Measurements from ENCODE around the gene ZDHHC8.

The ZDHHC8 gene

GRCh38 chr22:20132686-20133246 lies 1.2 kb downstream of the ZDHHC8 start:
- TF ChIP-seq, protein P1, sequence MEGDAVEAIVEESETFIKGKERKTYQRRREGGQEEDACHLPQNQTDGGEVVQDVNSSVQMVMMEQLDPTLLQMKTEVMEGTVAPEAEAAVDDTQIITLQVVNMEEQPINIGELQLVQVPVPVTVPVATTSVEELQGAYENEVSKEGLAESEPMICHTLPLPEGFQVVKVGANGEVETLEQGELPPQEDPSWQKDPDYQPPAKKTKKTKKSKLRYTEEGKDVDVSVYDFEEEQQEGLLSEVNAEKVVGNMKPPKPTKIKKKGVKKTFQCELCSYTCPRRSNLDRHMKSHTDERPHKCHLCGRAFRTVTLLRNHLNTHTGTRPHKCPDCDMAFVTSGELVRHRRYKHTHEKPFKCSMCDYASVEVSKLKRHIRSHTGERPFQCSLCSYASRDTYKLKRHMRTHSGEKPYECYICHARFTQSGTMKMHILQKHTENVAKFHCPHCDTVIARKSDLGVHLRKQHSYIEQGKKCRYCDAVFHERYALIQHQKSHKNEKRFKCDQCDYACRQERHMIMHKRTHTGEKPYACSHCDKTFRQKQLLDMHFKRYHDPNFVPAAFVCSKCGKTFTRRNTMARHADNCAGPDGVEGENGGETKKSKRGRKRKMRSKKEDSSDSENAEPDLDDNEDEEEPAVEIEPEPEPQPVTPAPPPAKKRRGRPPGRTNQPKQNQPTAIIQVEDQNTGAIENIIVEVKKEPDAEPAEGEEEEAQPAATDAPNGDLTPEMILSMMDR (IDR thresholded peaks at IDR 0.05), result no peak

- TF ChIP-seq, protein P1 (IDR thresholded peaks at IDR 0.05), result no peak
These were observed 2.4 kb downstream of the ZDHHC8 start for GRCh38 chr22:20133930-20134549.

GRCh38 chr22:20135265-20135664 lies 3.7 kb downstream of the ZDHHC8 start:
- TF ChIP-seq, protein P1 (IDR thresholded peaks at IDR 0.05), result no peak

DNA sequence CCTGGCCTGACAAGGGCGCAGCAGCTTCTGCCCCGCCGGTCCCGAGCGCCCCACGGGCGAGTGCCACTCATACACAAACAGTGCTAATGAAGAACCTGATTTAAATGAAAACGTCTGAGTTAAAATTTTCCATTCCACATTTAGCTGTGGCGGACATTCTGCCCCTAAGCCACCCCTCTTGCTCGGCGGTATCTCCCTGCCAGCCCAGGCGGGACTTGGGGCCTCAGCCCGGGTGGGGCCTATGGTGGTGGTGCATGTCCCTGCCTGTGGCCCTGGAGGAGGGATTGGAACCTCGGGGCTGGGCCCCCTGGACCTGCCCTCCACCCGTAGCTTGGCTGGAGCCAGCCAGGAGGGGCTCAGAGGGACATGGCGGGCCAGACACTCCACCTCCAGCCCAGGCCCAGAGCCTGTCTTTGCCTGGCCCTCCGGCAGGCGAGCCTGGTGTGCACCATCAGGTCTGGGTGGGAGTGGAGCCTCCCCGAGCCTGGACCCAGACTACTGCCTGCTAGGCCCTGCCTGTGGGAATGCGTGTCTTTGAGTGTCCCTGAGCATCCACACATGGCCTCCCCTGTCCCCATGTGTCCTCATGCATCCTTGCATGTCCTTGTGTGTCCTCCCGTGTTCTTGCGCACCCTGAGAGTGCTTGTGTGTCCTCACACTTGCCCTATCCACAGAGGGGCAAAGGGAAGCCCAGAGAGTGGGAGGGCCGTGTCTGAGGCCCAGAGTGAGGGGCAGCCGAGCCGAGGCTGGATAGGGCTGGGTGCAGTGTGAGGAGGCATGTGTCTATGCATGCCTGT lies 4.4 kb downstream of the ZDHHC8 start:
- TF ChIP-seq, protein P1 (IDR thresholded peaks at IDR 0.05), result no peak

- TF ChIP-seq, protein P1 (IDR thresholded peaks at IDR 0.05), result no peak
These were observed 4.9 kb downstream of the ZDHHC8 start for GRCh38 chr22:20136603-20136873.

DNA sequence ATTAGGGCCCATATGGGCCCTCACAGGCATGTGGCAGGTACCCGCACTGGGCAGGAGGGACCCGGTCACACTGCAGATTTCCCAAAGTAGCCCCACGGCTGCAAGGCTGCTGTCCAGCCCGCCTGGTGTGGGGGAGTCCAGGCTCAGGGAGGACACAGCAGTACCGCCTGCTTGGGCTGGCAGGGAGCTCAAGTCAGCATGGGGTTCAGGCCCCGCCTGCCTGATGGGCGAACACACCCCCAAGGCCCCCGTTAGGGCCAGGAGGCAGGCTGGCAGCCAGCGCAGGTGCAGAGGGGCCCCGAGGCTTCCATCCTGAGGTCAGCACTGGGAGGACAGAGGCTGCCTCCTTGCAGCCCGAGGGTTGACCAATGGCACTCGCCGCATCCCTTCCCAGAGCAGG lies 5.5 kb downstream of the ZDHHC8 start:
- TF ChIP-seq, protein P1 (IDR thresholded peaks at IDR 0.05), result no peak

- TF ChIP-seq, protein P1 (IDR thresholded peaks at IDR 0.05), result no peak
These were observed 6.2 kb downstream of the ZDHHC8 start for GRCh38 chr22:20137671-20138416.

All from LNCAP (cell line).